Spleen (tissue), 11 donors: Measurements from ENCODE around the gene PNMA6F. TPM values are rescaled to one million over a fixed set of nuclear protein-coding genes. Genes with fewer than 3 reads are reported as not detected.

ENCODE experiments used
- DNase-seq: peaks from one replicate; pipeline ENCODE4 v3.0.0-alpha.2; 2020
- H3K27ac ChIP-seq, 8 donors: fragments of 200-600 bp; sonication (generic) in 7 of 8; 1 replicate in 4 of 8; 2 replicates in 4 of 8; pipeline versions ENCODE4 v1.5.0 to v1.8.0; 2016 to 2021; ENCODE audit warnings: inconsistent platforms in 4 of 8, mild to moderate bottlenecking in 4 of 8, moderate library complexity in 1 of 8
- H3K27me3 ChIP-seq, 7 donors: fragments of 200-600 bp; sonication (generic) in 6 of 7; replicated peaks in 1 of 7; 1 replicate in 4 of 7; 2 replicates in 3 of 7; pipeline versions ENCODE4 v1.5.0 to v1.8.0; 2016 to 2021; ENCODE audit warnings: inconsistent platforms in 3 of 7, mild to moderate bottlenecking in 1 of 7
- H3K36me3 ChIP-seq, 6 donors: fragments of 200-600 bp; sonication (generic) in 5 of 6; 1 replicate in 4 of 6; 2 replicates in 2 of 6; pipeline versions ENCODE4 v1.5.0 to v1.8.0; 2016 to 2021; ENCODE audit warnings: inconsistent platforms in 2 of 6
- H3K4me1 ChIP-seq, 6 donors: fragments of 200-600 bp; sonication (generic) in 5 of 6; 1 replicate in 3 of 6; 2 replicates in 3 of 6; pipeline versions ENCODE4 v1.5.0 to v1.8.0; 2016 to 2021; ENCODE audit warnings: inconsistent platforms in 3 of 6
- H3K4me3 ChIP-seq, 8 donors: fragments of 200-600 bp; sonication (generic) in 7 of 8; 1 replicate in 4 of 8; 2 replicates in 4 of 8; pipeline versions ENCODE4 v1.5.0 to v1.8.0; 2016 to 2021; ENCODE audit warnings: inconsistent platforms in 4 of 8, mild to moderate bottlenecking in 4 of 8, moderate library complexity in 2 of 8
- H3K9me3 ChIP-seq, 8 donors: fragments of 200-600 bp; sonication (generic) in 7 of 8; 1 replicate in 4 of 8; 2 replicates in 4 of 8; pipeline versions ENCODE4 v1.5.0 to v1.8.0; 2016 to 2021; ENCODE audit warnings: inconsistent platforms in 4 of 8
- CTCF ChIP-seq, 11 experiments: fragments of 200-600 bp in 7 of 11; fragments of 450-650 bp in 4 of 11; sonication (generic) in 4 of 11; IDR thresholded peaks in 8 of 11; conservative IDR thresholded peaks in 3 of 11; 1 replicate in 7 of 11; 2 replicates in 4 of 11; pipeline versions ENCODE4 v1.4.0 to v1.8.0; 2016 to 2021; ENCODE audit warnings: antibody characterized with exemption in 11 of 11, inconsistent platforms in 4 of 11, mild to moderate bottlenecking in 1 of 11
- POLR2A ChIP-seq, 3 donors: fragments of 450-650 bp; IDR thresholded peaks; one replicate each; pipeline ENCODE4 v1.5.1; 2017; ENCODE audit warnings: antibody characterized with exemption in 3 of 3, mild to moderate bottlenecking in 1 of 3
- POLR2AphosphoS5 ChIP-seq, 3 donors: sonication (generic); formaldehyde crosslinking; IDR thresholded peaks; one replicate each; pipeline ENCODE4 v1.5.1; 2017; ENCODE audit warnings: antibody characterized with exemption in 3 of 3
- WGBS, 5 donors: extraction: QIAGEN DNeasy Blood & Tissue Kit in 3 of 5; methylation state at CpG; one replicate each; pipeline versions ENCODE4 v1.1.5 to v1.1.7; 2013 to 2018; 5-methylcytosine and 5-hydroxymethylcytosine counted together
- intact Hi-C: fragments of 100-400 bp; cut with DNase I; formaldehyde crosslinking; loops from one replicate; pipeline ENCODE4 v1.15.0; 2023; ENCODE audit warnings: low total_unique reads
- polyA plus RNA-seq, 3 donors: library from polyadenylated mRNA; stranded (reverse); fragments of 200-250 nt; gene quantifications; one replicate each; pipeline ENCODE4 v1.2.1, GENCODE V29; 2013
- total RNA-seq, 7 donors: library from RNA; depleted of rRNA in 3 of 7; stranded (reverse); fragments of >200 nt in 3 of 7; fragmentation: NEBNext Ultra II Directional in 4 of 7; extraction: Animal tissue kit (Norgen Biotek cat#: 25700) in 4 of 7; gene quantifications; one replicate each; pipeline versions ENCODE4 v1.1.0 to v1.2.1, GENCODE V29; 2016 to 2021
- donor health status: healthy with polysubstance abuse.
- donor health status: DM: no; HTN: no; CAD: no; lungs with moderate emphysema.
- donor health status: DM: no; HTN: no; CAD: no.
- donor health status: Bipolar disorder and iron deficiency.
- donor health status: healthy.
- donor health status: DM: no; HTN: no; CAD: no.
- donor health status: DM: yes; HTN: yes; CAD: no.

The PNMA6F gene
- total and polyA plus RNA-seq, 10 donors = not detected

DNA sequence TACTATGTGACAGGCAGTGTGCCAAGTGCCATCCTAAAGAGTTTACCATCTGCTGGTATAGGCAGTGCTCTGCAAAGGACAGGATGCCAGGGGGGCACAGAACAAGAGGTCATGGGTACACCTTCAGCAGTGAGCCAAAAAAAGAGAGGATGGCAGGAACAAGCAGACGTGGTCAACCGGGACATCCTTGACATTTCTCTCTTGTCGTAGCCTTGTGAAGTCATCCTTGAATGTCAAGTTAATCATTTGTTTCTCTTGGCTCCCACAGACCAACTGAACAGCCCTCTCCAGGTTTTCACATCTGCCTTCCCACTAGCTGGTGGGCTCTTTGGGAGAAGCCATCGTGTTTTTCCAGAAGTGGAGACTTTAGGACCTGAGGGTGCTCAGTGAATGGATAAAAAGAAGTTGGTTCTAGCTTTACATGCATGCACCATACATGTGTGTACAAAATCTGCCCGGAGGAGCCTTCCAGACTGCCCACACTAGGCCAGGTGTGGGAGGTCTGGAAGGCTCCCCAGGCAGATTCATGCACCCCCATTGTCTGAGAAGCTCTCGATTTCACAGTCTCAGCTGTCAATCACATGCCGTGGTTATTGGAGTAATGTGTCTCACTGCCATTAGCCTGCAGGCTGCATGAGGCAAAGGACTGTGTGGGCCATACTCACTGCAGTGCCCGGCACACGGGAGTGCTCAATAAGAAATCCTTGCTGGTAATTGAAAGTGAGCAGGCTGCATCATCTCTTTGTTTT is 16.4 kb downstream of the PNMA6F start:
- Histone ChIP-seq H3K27ac (no peak overlapping the region), H3K9me3 (no peaks in the 10 kb centered on the region), H3K4me1 (no peaks in the 10 kb centered on the region), H3K27me3 (peaks cover 0 to 20% (median 0%) of the 10 kb centered on the region in 7 donors), H3K4me3 (no peak overlapping the region), H3K36me3 (no peaks in the 10 kb centered on the region)
- WGBS, 5 donors = 69 to 83% (median 79%) methylated on average over 5 to 9 of the region's 9 CpGs
- no peak for DNase-seq
- intact Hi-C loops = no loop called here
- TF ChIP-seq POLR2AphosphoS5 (IDR thresholded peaks at IDR 0.05) (no peak), CTCF (IDR thresholded peaks at IDR 0.05 in 8 of 11, conservative IDR thresholded peaks at IDR 0.05 in 3 of 11) (no peak), POLR2A (IDR thresholded peaks at IDR 0.05) (no peak)

DNA sequence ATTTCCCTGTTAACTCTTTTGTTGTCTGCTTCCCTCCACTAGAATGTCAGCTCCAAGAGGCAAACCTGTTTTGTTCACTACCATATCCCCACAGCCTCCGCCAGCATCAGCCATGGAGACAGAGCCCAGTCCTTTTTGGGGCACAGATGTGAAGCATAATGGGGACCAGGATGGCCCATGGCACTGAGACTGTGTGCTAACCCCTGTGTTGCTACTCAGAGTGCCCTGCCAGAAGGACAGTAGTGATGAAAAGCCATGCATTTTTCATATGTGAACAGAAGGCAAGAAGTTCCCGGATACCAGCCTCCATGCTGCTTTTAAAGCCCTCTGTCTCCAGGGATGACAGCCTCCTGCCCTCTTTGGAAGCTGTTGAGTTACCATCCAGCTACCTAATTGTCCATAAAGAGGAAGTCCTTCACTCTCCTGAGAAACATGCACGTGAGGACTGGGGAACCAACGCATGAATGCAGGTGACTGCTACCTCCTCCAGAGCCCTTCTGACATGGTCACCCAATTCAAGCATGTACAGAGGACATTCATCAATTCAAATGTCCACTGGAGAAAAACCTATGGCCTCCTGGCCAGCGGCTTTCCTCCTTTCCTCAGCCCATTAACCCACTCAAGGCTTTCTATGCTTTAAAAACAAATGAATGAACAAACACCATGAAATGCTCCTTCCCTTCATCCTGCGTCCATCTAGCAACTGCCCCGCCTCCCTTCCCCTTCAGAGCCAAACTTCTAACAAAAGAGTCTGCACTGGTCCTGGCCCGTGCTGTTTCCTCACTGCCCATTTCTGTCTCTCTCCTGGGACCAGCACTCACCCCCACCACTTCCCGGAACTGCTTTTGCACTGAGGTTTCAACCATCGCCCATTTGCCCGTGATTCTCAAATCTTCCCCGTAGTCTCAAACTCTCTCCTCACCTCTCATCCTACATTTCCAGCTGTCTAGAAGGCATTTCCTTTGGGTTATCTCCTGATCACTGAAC is 18.0 kb downstream of the PNMA6F start:
- peaks cover 0 to 20% (median 0%) of the 10 kb centered on the region in 7 donors for H3K27me3 ChIP-seq
- no peaks in the 10 kb centered on the region for H3K4me1 ChIP-seq
- no peaks in the 10 kb centered on the region for H3K36me3 ChIP-seq
- 43 to 65% (median 52%) methylated on average over 11 to 12 of the region's 12 CpGs for WGBS, 5 donors
- DNase-seq = peak; percentile 50
- TF ChIP-seq CTCF (IDR thresholded peaks at IDR 0.05 in 8 of 11, conservative IDR thresholded peaks at IDR 0.05 in 3 of 11) (no peak), POLR2A (IDR thresholded peaks at IDR 0.05) (no peak), POLR2AphosphoS5 (IDR thresholded peaks at IDR 0.05) (no peak)
- no peak overlapping the region for H3K4me3 ChIP-seq
- H3K9me3 ChIP-seq = no peaks in the 10 kb centered on the region
- H3K27ac ChIP-seq = no peak overlapping the region
- intact Hi-C loops = no loop called here

DNA sequence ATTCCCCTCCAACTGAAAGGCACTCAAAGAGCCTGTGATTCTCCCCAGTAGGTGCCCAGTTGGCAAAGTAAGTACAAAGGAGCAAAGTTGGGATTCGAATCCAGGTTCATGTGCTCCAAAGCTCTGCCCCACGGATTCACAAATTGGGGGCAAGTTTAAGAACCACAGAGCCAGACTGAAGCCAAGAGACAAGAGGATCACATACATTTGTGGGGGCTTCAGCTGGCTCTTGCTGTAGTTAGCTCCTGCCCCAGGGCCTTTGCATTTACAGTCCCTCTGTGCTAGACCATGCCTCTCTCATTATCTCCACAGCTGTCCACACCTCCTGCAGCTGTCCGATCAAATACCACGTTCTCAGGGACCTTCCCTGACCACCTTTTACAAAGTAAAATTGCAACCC is 18.8 kb downstream of the PNMA6F start:
- Histone ChIP-seq H3K9me3 (no peaks in the 10 kb centered on the region), H3K27me3 (peaks cover 0 to 20% (median 0%) of the 10 kb centered on the region in 7 donors), H3K4me1 (no peaks in the 10 kb centered on the region), H3K36me3 (no peaks in the 10 kb centered on the region), H3K4me3 (no peak overlapping the region), H3K27ac (no peak overlapping the region)
- TF ChIP-seq POLR2AphosphoS5 (IDR thresholded peaks at IDR 0.05) = no peak
- no peak for TF ChIP-seq POLR2A (IDR thresholded peaks at IDR 0.05)
- no peak for TF ChIP-seq CTCF (IDR thresholded peaks at IDR 0.05 in 8 of 11, conservative IDR thresholded peaks at IDR 0.05 in 3 of 11)
- peak; percentile 38 for DNase-seq
- WGBS, 5 donors = 57 to 87% (median 80%) methylated on average over 3 to 4 of the region's 4 CpGs
- intact Hi-C loops = no loop called here

GRCh38 chrX:153301746-153302145 is 19.8 kb downstream of the PNMA6F start:
- no peak for DNase-seq
- no peaks in the 10 kb centered on the region for H3K4me1 ChIP-seq
- no peaks in the 10 kb centered on the region for H3K9me3 ChIP-seq
- intact Hi-C loops = no loop called here
- H3K27me3 ChIP-seq = peaks cover 0 to 19% (median 0%) of the 10 kb centered on the region in 7 donors
- H3K36me3 ChIP-seq = no peaks in the 10 kb centered on the region
- WGBS, 5 donors = 74 to 91% (median 78%) methylated on average over 3 of the region's 3 CpGs
- no peak overlapping the region for H3K4me3 ChIP-seq
- TF ChIP-seq POLR2A (IDR thresholded peaks at IDR 0.05) = no peak
- no peak for TF ChIP-seq POLR2AphosphoS5 (IDR thresholded peaks at IDR 0.05)
- TF ChIP-seq CTCF (IDR thresholded peaks at IDR 0.05 in 8 of 11, conservative IDR thresholded peaks at IDR 0.05 in 3 of 11) = no peak
- no peak overlapping the region for H3K27ac ChIP-seq
